ENCODE data around the gene RABGAP1L. TPM values are rescaled to one million over a fixed set of nuclear protein-coding genes. Genes with fewer than 3 reads are reported as not detected.
A peak's percentile ranks its signal among the peaks of the same experiment; 100 is the strongest.

RABGAP1L gene
- polyA plus RNA-seq, 4 donors = 21.6 to 29.8 (median 29.6) TPM

DNA sequence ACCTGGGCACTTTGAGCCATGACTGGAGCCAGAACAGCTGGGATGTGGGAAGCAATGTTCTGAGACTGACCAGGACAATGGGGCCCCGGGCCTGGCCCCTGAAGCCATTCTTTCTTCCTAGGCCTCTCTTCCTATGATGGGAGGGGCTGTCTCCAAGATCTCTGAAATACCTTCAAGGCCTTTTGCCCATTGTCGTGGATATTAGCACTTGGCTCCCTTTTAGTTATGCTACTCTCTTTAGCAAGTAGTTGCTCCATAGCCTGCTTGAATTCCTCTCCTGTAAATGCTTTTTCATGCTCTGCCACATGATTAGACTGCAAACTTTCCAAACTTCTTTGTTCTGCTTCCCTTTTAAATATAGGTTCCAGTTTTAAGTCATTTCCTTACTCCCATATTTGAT lies 577.5 kb downstream of the RABGAP1L start:
- DNase-seq (ENCODE audit: low read depth in 4 of 4, low spot score in 3 of 4) = no peak

DNA sequence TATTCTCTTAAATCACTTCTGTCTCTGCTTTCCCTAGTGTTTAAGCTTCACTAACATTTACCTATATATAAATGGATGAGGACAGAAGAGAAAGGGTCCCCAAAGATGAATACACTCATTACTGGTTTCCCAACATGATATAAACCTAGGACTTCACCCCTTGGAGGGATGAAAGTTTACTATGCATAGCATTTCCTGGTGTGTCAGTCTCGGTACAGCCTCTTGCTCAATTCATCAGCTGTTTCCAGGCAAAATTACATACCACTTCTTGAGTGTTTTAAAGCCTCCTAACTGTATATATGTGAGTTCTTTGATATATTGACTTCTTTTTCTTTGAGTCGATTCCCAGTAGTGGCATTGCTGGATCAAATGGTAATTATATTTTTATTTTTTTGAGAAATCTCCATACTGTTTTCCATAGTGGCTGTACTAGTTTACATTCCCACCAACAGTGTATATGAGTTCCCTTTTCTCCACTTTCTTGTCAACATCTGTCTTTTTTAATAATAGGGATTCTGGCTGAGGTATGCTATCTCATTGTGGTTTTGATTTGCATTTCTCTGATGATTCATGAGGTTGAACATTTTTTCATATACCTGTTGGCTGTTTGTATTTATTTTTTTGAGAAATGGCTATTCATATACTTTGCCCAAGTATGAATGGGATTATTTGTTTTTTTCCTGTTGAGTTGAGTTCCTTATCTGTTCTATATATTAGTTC lies 581.1 kb downstream of the RABGAP1L start:
- DNase-seq (ENCODE audit: low read depth in 4 of 4, low spot score in 3 of 4) = no peak

DNA sequence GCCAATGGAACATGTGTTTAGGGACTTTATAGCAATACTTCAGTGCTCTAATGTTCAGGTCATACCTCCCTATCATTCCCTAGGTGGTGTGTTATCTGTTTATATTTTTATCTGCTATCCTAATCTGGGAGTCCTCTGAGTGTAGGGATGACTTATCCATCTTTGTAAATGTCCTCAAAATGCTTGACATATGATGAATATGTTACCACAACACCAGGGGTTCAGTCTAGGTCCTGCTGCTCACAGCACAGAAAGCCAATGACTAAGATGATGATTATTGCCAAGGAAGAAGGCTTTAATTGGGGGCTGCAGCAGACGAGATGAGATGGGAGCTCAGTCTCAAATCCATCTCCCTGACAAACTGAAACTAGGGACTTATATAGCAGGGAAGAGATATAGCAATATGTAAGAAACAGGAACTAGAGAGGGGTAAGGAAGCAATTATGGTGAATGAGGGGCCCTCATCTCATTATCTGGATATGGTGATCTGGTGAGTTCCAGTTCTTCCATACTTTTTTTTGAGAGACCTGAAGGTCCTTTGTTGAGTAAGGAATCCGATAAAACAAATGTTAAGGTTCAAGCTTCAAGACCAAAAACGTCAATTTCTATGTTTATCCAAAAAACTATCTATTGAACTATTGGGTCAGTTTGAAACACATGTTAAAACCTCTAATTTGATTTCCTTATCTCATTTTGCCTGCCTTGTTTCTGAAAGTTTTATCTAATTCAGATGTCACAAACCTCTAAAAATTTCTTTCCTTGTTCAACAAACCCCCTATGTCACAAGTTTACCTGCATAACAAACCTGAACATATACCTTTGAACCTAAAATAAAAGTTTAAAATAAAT lies 583.7 kb downstream of the RABGAP1L start:
- DNase-seq (ENCODE audit: low read depth in 4 of 4, low spot score in 3 of 4) = no peak

DNA sequence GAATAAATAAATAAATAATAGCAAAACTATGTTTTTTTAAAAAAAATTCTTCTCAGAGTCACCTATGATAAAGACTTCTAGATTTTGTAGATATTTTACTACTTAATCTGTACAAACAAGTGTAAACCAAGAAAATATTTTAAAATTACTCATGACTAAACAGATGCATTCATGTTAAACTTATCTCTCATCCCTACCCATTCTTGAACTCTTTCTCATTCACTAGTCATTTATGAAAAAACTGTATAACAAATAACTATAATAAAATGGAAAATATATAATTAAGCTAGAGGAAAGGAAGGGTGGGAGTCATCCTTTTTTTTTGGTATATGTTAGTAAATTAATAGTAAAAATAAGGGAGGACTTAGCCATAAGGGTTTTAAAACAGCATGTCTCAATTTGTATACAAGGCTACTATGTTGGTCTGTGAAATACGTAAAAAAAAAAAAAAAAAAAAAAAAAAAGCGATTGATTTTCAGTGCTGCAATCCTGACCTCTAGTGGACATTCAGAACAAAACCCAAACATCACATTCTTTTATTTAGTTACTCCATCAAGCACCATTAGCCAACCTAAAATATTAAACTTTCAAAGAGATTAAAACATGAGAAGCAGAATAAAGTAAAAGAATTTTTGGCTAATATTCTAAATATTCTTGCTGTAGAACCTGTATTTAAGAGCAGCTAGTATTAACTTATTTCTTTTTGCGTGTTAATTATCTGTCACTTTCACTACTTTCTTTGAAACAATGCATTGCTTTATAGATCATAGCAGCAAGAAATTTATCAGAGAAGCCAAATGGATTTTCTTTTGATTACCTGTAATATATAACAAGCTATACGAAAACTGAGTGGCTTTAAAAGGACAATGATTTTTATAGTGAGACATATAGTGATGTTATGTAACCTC lies 584.6 kb downstream of the RABGAP1L start:
- peak in 2 of 4 donors; percentile 24 to 36 for DNase-seq (ENCODE audit: low read depth in 4 of 4, low spot score in 3 of 4)

DNA sequence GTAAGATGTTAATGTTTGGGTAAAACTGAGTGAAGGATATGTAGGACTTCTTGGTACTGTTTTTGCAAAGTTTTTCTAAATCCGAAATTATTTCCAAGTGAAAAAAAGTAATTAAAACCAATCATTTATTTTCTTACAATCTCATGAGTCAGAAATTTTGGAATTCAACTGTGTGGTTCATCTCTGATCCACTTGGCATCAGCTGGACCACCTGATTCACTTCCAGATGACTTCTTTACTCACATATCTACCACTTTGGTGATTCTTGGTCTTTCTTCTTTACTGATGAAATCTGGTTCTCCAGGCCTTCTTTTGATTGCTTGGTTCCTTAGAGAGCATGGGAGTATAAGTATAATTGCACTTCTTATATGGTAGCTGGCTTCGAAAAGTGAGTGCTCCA lies 585.6 kb downstream of the RABGAP1L start:
- DNase-seq (ENCODE audit: low read depth in 4 of 4, low spot score in 3 of 4) = no peak

DNA sequence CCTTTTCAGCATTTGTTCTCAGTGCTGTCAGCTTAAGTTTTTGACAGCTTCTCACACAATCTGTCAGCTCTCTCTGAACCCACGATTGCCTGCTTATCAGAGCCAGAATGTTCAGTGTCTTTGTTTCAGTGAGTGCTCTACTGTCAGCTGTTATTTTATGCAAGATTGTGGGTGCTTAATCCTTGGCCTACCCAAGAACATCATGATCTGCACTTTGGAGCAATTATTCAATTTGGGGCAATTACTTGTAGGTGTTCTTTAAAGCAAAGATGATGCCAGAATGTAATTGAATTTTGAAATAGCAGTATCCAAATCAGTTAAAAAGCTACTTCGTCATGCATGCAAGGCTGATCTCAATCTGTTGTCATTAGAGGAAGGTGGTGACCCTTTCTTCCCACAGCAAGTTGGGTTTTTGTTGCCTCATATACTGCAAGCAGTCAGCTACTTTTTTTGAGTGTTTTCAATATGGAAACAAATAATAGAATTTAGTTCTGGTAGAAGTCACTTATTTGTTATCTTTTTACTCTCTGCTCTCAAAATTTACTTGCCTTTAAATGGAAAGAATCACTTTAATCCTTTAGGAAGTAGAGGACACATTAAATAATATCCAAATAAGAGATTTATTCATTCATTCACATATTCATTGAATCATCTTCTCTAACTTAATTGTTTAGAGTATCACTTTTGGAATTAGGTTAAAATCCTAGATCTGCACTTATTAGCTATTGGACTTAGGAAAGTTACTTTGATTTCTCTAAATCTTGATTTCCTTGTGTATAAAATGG lies 586.9 kb downstream of the RABGAP1L start:
- DNase-seq (ENCODE audit: low read depth in 4 of 4, low spot score in 3 of 4) = no peak

DNA sequence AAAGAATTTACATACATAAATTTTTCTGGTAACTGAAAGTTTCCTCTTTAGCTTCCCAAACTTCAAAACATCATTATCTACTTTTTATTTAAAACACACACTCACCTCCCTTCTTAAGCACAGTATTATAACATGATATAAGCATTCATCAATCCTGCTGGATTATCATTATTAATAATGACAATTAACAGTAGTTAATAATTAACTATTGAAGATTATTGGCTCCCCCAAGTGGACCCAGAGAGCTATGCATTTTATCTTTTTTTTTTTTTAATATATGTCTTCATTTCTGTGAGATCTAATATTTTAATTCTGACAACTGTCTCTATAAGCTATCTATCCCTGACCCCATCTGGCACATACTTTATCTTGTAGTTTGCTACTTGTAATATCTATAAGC lies 588.3 kb downstream of the RABGAP1L start:
- no peak for DNase-seq (ENCODE audit: low read depth in 4 of 4, low spot score in 3 of 4)

DNA sequence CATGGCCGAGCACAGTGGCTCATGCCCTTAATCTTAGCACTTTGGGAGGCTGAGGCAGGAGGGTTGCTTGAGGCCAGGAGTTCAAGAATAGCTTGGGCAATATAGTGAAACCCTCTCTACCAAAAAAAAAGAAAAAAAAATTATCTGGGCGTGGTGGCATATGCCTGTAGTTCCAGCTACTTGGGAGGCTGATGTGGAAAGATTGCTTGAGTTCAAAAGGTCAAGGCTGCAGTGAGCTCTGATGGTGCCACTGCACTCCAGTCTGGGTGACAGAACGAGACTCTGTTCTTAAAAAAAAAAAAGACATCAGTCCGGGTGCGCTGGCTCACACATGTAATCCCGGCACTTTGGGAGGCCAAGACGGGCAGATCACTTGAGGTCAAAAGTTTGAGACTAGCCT lies 589.3 kb downstream of the RABGAP1L start:
- no peak for DNase-seq (ENCODE audit: low read depth in 4 of 4, low spot score in 3 of 4)

DNA sequence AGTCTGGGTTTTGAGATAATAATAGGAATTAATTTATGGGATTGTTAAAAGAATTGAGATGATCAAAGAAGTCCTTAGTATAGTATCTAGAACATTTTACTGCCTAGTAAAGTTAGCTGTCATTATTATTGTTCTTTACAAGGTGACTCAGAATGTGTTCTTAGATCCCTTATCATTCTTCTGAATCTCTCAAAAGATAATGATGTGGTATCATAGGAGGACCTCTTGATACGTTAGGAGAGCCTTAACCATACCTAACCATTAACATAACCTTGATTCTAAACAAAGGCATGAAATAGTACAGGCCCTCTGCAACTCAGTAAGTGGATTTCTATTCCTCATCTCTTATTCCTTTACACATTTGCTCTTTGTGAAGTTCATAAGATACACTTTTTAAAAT lies 593.8 kb downstream of the RABGAP1L start:
- no peak for DNase-seq (ENCODE audit: low read depth in 4 of 4, low spot score in 3 of 4)

DNA sequence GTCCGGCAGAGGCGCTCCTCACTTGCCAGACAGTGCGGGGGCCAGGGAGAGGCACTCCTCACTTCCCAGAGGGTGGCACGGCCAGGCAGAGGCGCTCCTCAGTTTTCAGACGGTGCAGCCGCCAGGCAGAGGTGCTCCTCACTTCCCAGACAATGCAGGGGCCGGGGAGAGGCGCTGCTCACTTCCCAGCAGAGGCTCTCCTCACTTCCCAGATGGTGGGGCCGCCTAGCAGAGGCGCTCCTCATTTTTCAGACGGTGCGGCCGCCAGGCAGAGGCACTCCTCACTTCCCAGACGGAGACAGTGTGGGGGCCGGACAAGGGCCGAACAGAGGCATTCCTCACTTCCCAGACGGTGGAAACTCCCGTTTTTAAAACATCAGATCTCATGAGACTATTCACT lies 602.0 kb downstream of the RABGAP1L start:
- no peak for DNase-seq (ENCODE audit: low read depth in 4 of 4, low spot score in 3 of 4)

DNA sequence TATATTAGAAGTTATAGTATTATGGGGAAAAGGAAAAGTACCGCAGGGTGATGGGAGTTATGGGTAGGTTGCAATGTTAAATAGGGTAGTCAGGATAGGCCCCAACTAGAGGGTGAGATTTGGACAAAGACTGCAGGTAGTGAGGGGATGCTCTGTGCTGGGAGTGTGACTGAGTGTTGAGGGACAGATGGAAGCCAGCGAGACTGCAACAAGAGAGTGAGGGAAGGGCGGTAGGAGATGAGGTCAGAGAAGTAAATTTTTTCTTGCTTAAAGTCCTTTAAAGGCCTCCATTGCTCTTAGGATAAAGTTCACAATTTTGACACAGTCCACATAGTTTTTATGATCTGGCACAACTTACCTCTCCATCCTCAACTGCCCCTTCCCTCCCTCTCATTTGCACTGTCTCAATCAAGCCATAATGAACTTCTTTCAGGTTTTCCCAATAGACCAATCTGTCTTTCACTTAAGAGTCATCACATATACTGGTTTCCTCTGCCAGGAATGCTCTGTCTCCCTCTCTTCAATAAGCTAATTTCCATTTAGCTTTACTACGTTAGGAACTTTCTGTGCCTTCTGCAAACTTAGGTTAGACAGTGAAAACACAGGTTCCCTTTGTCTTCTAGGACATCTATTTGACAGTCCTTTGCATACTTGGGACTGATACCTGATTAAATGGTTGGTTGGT lies 602.7 kb downstream of the RABGAP1L start:
- no peak for DNase-seq (ENCODE audit: low read depth in 4 of 4, low spot score in 3 of 4)

DNA sequence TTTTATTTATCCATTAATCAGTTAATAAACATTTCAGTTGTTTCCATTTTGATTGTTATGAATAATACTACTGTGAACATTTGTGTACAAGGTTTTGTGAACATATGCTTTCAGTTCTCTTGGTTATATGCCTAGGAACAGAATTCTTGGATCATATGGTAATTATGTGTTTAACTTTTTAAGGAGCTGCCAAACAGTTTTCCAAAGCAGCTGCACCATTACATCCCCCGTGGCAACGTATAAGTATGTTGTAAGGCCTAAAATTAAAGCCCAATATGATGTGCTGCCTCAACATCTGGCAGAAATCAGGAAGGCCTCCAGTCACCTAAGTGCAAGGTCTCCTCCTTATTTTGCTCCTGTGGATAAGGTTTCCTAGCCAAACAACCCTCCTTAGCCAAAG lies 604.9 kb downstream of the RABGAP1L start:
- no peak for DNase-seq (ENCODE audit: low read depth in 4 of 4, low spot score in 3 of 4)

DNA sequence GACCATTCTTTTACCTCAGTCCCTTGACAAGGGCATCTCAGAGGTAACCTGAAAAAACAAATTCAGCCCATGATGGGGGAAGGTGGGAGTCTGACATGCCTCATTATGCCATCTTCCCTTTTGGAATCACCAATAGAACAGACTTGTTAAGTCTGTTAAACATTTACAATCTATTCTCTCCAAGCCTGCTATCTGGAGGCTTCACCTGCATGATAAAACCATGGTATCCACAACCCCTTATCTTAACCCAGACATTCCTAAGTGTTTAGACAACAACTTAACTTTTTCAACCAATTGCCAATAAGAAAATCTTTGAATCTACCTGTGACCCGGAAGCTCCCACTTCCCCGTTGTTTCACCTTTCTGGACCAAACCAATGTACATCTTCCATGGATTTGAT lies 607.4 kb downstream of the RABGAP1L start:
- no peak for DNase-seq (ENCODE audit: low read depth in 4 of 4, low spot score in 3 of 4)

DNA sequence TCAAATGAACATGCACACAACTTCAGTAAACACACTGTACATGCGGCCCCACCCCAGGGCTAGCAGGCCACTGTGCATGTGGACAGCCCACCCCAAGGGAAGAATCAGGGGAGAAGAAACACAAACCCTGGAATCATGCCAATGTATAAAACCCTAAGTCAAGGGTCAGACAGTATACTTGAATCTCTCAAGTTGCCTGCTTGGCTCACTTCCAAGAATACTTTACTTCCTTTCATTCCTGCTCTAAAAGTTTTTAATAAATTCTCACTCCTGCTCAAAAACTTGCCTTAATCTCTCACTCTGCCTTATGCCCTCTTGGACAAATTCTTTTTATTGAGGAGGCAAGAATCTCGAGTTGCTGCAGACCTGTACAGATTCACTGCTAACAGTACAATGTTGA lies 609.2 kb downstream of the RABGAP1L start:
- no peak for DNase-seq (ENCODE audit: low read depth in 4 of 4, low spot score in 3 of 4)

DNA sequence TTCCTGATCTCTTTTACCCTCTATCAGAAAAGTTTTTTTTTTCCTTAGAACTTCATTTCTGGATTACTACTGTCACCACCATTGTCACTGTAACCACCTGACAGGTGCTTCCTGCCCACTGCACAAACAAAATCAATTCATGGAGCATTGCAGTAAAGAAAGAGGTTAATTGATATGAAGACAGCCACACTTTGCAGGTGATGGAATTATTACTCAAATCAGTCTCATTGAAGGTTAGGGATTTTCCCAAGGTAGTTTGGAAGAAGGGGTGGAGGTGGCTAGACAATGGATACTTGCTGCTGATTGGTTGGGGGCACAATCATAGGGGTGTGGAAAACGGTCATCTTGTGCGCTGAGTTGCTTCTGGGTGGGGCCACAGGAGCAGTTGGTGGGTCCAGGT lies 609.6 kb downstream of the RABGAP1L start:
- no peak for DNase-seq (ENCODE audit: low read depth in 4 of 4, low spot score in 3 of 4)

DNA sequence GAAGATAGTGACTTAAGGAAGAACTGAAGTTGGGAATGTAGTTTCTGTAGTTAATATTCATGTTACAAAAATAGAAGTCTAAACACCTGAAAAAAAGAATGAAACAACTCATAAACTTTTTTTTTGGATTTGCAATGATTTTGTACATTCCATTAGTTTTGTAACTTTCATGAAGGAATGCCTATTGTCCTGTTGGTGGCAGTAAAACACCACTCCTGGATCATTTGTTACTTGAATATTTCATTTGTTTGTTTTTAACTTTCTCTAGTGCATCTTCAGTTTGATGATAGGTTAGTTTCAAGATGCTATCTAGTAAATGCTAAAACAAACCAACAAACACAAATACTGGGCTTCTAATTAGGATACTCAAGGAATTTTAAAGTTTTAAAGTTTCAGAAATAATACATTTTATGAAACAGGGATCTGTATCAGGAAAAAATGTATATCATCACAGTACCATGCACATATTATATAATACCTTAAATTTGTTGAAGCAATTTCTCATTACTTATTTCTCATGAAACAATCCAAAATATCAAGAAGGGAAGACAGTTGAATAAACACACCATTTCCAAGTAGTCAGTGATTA lies 610.7 kb downstream of the RABGAP1L start:
- DNase-seq (ENCODE audit: low read depth in 4 of 4, low spot score in 3 of 4) = peak; percentile 21 to 55 (median 48)

DNA sequence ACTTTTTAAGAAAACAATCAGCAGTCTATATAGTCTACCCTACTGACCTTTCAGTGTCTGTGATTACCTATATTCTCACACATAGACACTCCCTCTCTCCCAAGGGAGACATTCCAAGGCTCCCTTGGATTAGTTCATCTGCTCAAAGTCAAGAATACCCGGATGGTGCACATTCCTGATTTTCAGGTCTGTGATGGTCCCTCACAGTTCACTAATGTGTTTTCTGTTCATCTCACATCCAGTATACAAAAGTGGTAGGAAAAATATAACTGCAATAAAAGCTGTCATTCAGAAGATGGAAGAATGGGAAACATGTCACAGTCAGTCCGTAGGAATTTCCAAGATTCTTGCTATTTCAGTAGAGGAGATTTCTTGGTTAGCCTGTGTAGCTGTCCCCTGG lies 616.3 kb downstream of the RABGAP1L start:
- no peak for DNase-seq (ENCODE audit: low read depth in 4 of 4, low spot score in 3 of 4)

DNA sequence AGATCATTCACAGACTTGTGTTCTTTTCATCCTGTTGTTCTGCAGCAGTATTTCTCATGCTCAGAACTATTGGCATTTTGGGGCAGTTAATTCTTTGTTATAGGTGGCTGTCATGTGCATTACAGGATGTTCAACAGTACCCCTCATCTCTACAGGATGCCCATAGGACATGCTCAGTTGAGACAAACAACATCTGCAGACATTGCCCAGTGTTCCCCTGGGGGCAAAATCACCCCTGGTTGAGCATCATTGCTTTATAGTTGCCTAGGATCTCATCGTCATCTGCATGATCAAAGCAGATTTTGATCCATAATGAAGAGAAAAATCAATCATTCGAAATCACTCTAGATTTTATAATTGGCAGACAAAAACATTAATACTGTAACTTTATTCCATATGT lies 617.9 kb downstream of the RABGAP1L start:
- no peak for DNase-seq (ENCODE audit: low read depth in 4 of 4, low spot score in 3 of 4)

DNA sequence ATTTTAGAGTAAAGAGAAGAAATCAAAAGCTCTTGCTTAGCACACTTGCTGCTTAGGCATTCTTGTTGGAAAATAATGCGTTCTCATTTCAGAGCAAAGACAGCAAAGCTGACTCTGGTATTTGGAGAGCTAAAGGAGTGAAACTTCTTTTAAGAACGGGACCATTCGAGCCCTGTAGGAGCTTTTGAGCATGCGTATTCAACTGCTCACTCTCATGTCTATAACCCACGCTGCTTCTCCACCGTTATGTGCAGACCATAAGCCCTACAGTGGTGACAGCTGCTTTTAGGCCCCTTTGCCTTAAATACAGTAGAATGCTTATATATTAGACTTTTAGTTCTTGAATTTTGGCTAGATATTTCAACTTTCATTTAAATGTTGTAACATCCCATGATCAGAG lies 626.2 kb downstream of the RABGAP1L start:
- DNase-seq (ENCODE audit: low read depth in 4 of 4, low spot score in 3 of 4) = no peak
